HUDEP-2 (cell line): ENCODE results near the gene CHMP6.

Source experiments
- DNase-seq, 76 experiments: peaks; one replicate each; lab custom pipeline; 2025; ENCODE audit not compliant: unreplicated experiment in 76 of 76; lab: John Stamatoyannopoulos, UW

CHMP6 gene

DNA sequence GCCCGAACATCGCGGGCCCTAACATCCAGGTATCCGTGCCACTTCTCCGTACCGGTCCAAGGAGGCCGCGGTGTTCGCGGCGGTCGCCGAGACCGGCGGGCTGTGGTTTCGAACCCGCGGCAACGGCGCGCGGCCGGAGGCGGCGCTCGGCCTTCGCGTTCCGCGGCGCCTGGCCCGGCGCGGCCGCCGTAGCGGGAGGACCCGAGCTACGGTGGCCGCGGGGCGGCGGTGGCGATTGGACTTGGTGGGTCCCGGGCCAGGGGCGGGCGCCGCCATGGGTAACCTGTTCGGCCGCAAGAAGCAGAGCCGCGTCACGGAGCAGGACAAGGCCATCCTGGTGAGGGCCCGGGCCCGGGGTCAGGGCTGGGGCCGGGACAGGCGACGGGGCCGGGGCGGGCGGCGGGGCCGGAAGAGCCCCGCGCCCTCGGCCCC lies at the start of gene CHMP6:
Gene CHMP6 (plus strand): TSS at position 197 of the 432 bp plus-strand sequence. CDS start 78 bp downstream, at position 275.
- peak in 57 of 76 experiments; percentile 5 to 79 (median 51) for DNase-seq

DNA sequence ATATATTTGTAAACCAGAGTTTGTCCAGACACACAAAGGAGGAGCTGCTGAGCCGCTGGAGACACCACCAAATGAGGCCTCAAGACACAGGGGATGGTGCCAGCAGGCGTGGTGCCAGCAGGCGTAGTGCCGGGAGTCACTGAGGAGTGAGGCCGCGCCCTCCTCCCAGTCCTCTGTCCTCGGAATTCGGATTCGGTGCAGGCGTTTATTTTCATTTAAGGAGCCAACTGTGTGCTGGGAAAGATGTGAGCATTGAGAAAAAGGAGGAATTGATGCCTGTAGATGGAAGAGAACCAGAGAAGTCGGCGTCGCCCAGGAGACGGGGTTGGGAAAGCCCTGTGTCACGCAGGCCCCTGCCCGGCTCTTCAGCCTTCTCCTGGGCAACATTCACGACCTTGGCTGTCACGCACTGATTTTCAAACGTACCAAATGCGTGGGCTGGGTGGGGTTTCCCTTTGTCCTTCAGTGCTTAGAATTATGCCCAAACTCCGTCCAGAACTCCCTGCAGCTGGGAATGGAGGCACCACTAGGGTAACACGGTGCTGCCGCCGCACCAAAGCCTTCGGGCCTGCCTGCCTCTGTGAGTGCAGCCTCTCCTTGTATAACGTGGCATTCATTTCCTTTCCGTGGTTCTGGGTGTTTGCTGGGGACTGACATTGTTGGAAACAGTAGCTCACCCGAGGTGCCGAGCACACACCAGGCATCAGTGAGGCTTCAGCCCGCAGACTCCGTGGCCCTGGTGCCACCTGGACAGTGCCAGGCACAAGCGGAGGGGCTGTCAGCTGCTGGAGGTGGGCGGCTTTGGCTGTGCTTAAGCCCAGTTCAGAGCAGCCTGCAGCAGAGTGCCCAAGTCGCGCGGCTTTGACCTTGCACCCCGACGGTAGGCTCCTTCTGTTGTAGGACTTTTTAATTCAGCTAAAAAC lies 49.0 kb upstream of the CHMP6 start:
- peak in 34 of 76 experiments; percentile 2 to 82 (median 22) for DNase-seq

DNA sequence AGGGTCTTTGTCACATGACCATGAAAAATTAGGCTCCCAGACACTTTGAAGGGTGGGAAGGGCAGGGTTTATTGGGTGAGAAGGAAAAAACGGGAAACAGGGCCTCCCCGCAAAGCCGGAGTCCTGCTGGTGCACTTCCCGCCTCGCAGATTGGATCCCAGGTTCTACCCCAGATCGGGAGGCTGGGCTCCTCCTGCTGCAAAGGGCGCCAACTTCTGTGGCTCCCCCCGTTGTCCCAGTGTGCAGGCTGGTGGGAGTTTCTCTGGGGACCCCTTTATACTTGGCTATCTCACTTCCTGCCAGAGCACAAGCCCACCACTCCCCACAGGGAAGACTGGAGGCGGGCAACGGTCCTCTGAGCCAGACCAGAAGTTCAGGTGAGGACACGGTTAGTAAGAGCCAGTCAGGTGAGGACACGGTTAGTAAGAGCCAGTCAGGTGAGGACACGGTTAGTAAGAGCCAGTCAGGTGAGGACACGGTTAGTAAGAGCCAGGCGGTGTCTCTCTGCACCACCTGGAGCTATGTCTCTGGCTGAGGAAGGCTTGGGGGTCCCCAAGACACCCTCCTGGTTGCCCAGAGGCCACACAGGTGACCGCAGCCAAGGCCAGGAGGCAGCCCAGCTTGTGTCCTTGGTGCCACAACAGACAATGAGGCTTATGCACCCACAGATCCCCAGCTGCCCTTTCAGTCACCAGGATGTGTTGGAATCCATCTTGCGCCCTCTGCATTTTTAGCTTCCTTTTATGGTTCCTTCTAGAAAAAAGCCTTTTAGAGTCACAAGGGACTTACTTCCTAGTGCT lies 48.1 kb upstream of the CHMP6 start:
- DNase-seq, result no peak

DNA sequence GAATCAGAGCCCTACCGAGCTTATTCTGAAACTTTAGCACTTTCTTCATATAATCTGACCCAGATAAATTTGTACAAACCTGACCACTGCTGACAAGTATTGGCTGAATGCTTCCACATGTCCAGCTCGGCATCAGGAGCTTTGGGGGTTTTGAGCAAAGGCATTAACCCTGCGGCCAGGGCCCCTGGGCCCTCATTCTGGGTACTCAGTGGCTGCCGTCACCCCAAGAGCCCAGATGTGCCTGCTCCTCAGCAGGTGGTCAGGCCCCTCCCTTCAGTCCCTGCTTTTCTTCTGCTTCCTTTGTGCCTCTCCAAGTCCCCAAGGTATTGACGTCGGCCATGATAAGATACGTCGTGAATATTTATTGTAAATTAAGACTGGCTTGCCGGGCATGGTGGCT lies 47.3 kb upstream of the CHMP6 start:
- DNase-seq, result no peak

DNA sequence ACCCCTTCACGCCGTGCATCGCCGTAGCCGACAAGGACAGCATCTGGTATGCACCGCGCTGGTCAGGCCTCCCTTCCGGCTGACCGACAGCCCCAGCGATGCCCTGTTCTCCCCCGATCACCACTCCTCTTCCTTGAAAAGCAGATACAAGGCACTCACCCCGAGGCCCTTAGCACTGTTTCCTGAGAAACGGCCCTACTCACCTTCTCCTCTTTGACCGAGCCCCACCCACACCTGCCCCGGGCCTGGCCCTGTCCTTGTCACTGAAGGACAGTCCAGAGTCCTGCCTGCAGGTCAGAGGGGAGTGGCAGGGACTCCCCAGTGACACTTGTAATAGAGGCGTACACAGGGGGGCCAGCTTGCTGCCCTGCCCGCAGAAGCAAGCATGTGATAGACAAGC lies 45.9 kb upstream of the CHMP6 start:
- DNase-seq, result no peak

DNA sequence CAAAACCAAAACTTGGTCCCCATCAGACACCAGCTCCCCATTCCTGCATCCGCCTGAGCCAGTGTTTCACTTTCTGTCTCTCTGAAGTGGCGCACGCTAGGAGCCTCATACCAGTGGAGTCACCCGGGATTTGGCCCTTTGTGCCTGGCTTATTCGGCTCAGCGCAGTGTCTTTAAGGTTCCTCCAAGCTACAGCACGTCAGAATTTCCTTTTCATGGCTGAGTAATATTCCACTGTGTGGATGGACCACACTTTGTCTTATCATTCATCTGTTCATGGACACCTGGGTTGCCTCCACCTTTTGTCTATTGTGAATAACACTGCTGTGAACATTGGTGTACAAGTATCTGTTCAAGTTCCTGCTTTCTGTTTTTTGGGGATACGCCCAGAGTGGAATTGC lies 45.2 kb upstream of the CHMP6 start:
- DNase-seq, result no peak

DNA sequence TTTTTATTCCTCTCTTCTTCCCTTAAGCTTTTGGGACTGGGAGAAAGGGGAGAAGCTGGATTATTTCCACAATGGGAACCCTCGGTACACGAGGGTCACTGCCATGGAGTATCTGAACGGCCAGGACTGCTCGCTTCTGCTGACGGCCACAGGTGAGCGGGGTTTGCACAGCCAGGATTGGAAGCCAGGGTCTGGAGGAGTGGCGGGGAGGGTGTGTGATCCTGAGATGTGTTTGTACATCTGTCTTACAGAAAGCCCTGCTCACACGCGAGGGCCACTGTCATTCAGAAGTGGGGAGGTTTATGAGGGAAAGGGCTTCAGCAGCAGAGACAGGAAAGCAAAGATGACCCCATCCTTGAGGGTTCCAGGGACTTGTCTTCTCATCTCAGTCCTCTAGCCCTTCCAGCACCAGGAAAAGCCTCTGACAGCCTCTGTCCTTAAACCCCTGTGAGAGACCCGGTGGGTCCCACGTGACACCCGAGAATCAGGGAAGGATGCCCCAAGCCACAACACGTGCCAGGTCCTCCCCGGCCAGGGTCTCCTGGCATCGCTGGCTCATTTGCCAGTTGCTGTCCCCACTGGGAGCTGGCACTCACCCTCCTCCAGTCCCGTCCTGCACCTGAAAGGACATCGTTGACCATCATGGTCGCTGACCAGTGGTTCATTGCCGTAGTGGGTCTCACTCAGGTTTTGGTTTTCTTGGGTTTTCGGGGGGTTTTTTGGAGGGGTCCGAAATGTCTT lies 44.3 kb upstream of the CHMP6 start:
- DNase-seq, result no peak

DNA sequence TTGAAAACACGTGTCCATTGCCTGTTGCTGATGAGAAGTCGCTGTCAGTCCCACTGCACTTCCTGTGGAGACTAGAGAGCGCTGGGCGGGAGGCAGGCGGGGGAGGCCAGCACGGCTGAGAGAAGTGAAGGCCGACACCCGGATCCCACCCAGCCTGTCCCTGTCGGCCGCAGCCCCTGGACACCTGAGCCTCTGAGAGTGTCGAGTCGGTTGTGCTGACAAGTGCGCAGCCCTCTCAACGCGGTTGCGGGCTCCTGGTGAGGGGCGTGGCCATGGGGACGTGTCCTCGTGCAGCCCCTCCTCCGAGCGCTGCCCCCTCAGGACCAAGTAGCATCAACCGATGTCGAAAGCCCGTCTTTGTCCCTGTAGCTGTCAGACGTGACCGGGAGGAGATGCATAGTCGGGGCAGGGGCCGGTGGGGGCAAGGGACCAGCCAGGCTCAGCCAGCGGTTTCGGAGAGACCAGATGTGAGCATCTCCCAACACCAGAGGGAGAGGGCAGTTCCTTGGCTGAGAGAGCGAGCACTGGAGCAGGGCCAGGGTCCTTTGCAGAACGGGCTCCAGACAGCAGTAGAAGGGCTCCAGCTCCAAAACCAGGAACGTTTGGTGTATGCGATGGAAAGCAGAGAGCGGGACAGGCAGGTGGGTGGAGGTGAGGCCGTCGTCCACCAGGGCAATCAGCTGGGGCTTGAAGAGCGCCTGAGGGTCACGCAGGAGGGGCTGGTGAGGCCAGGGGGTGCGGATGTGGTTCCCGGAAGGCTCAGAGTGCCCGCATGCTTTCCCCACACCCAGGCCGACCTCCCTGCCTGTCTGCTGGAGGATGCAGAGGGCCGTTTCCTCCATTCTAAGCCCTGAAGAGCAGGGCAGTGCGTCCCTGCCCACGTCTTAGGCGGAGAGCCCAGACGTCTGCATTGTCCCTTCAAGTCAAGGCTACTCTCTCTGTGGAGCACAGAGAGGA lies 43.3 kb upstream of the CHMP6 start:
- DNase-seq, result no peak

DNA sequence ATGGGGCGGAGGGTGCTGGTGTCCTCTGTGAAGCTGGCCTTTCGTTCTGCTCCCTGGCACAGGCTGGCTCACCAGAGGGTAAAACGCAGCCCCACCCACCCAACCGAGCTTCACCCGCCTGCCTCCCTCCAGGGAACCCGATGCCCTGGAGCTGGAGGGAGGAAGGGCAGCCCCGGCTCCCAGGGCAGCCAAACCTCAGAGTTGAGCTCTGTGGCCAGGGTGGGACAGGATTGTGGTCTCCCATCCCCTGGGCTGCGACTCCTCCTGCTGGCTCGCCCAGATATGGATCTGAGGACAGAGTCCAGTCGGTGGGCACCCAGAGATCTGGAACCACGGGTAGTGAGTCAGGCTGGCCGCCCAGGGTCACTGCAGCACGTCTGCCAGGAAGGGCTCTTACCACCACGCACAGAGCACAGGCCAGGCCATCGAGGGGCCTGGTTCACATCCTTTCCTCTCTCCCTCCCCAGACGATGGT lies 42.6 kb upstream of the CHMP6 start:
- DNase-seq, result no peak

DNA sequence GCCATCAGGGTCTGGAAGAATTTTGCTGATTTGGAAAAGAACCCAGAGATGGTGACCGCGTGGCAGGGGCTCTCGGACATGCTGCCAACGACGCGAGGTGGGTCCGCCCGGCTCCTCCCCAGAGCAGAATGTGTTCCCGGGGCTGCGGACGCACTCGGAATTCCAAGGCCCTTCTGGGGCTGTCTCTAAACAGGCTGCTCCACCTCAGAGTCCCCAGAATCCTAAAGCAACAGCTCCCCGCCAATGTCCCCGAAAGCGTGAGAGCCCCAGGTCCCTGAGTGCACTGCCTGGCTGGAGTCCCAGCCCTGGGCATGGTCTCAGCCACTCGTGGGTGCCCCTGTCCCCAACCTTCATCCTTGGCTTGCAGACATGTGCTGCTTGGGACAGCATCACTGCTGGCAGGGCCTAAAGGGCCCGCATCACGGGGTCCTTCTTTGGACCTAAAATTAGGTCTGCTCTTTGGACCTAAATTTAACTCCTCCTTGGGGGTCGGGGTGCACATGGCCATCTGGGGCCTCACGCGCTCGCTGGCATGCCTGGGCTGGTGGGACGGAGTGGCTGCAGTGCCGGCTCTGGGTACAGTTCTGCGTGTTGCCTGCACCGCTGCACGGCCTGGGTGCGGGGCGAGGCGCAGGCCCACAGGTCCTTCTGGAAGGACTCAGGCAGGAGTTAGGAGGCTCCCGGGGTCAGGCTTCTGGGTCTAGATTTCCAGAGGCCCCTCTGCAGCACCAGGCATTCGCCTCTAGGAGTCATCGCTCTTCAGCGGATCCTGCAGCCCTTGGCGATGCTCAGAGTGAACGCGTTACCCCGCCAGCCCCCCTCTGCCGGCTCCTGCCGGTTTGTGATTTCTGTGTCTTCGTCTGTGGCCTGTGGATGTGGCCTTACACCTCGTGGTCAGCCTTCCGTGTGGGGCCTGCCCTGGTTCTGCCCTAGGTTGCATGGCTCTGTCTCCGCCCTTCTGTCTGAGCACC lies 41.9 kb upstream of the CHMP6 start:
- no peak for DNase-seq

DNA sequence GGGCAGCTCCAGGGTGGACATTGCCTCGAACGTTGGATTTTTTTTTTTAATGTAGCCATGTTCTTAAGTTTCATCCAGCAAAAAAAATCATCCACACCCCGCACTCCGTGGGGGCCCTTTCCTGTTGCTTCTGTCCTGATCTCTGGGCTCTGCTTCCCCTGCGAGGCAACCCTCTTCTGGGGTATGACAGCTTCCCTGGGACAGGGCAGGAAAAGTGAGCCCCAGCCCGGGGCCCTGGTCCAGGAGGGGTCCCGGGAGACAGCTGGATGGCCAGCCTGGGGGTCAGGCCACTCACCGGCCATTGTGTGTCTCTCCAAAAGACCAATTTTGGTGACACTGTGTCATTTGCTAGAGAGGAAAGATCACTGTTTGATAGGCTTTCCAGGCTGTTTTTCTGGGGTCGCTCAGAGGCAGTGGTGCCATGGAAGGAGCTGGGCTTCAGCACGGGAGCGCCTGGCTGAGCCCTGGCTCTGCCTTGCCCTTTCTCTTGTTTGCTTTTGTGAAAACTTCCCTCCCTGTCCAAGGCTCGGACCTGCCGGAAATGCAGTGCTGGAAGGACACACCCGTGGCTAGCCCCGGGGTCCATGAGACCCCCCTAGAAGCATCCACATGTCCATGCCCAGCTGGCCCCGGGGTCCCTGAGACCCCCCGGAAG lies 41.0 kb upstream of the CHMP6 start:
- no peak for DNase-seq

DNA sequence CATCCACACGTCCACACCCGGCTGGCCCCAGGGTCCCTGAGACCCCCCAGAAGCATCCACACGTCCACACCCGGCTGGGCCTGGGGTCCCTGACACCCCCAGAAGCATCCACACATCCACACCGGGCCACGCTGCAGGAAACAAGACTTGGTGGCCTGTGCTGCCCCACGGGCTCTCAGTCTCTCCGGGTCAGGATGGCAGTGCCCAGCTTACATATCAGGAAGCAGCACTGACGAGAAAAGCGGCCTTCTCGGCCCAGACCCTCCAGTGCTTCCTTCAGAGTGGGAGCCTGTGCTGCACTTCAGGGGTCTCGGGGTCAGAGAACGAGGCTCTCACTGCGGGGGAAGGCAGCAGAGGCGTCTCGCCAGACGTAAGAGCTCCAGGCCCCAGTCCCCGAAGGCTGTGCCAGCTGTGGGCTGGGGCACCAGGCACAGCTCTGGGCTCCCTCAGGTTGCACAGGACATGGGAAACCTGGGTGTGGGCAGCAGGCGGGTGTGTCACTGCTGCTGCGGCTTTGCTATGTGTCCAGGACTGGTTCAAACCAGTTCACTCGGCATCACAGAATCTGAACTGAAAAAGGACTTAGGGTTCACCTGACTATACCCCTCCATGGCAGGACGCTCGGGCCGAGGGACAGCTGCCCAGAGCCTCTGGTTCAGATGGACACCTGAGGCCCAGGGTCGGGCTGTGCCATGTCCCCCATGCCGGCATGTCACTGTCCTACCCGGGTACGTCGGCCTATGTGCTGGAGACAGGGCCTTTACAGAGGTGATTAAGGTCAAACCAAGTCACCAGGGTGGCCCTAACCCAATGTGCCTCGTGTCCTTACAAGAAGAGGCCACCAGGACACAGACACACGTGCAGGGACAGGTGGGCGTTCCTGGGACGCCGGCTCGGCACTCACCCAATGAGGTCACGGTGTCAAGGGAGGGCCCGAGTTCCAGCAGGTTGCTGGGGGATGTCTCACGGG lies 40.2 kb upstream of the CHMP6 start:
- DNase-seq, result no peak

DNA sequence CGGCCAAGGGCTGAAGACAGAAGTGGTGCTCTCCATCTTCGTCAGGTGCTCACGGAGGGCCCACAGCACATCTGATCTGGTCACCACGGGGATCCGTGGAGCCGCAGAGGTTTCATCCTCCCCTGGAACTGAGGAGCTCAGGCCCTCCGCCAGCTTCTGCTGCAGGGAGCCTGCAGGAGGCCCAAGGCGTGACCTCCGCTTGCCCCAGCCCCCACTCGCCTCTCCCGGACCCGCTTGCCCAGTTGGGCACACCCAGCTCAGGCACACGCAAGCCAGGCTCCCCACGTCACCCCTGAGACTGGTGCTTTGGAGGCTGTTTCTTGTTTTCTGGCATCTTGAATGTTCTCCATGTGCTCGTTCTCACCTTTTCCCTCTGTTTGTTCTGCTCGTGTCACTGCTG lies 39.4 kb upstream of the CHMP6 start:
- DNase-seq, result no peak

DNA sequence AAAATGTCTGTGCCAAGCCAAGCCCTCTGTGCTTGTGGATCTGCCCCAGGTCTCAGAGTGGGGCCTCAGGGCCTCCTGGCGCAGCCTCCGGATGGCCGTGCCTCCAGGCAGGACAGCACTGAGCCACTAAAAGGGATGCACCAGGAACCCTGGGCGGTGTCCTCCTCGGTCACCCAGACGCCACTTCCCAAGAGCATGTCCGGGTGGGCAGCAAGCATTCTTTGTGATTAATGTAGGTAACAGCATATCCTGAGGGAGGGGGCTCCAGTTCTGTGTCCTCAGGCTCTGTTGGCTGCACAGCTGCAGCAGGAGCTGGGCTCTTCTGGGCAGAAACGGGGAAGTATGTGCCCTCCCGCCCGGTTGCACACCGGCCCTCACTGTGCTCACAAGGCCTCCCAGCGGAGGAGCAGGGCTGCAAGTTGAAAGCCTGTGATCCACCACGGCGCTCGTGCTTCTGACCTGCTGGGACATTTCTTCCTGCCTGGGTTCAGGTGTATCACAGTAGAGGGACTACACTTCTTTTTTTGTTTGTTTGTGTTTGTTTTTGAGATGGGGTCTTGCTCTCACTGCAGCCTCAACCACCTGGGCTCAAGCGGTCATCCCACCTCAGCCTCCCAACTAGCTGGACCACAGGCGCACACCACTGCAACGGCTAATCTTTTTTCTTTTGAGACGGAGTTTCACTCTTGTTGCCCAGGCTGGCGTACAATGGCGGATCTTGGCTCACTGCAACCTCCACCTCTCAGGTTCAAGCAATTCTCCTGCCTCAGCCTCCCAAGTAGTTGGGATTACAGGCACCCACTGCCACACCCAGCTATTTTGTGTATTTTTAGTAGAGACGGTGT lies 37.9 kb upstream of the CHMP6 start:
- DNase-seq, result no peak

DNA sequence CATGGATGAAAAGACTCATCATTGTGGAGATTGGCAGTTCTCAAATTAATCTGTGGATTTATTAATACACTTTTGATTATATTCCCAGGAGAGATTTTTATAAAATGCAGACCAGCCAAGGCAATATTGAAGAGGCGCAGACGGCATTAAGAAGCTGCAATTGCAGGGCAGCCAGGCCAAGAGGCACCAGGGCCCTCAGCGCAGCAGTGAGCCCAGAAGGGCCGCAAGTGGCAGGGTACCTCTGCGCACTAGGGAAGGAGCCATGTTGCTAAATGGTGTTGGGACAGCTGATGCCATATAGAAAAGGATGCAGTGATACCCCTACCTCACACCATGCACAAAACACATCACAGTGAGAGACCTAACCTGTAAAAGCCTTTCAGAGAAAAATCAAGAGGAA lies 36.6 kb upstream of the CHMP6 start:
- no peak for DNase-seq

DNA sequence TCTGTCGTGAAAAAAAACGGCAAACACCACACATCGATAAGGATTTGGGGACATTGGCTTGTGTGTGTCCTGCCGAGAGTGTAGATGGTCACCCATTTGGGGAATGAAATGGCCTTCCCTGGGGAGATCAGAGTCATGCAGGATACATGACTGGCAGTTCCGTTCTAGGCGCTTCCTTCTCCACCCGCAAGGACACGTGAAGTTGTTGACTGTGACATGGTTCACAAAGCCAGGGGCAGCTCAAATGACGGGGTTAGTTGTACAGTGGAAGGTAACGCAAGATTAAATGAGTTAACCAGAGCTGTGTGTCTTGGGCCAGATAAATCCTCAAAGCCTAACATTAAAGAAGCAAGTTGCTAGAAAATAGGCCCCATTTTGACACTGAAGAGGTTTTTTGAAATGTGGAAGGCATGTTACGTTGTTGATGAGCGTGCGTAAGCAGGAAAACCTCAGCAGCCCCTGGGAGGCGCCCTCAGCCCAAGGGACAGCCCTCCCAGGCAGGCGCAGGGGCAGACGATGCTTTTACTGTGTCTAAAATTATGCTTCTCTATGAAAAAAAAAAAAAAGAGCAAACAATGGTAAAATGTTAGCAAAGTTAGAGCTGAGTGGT lies 35.9 kb upstream of the CHMP6 start:
- no peak for DNase-seq
